ENCODE data around the gene TBC1D32.

DNA sequence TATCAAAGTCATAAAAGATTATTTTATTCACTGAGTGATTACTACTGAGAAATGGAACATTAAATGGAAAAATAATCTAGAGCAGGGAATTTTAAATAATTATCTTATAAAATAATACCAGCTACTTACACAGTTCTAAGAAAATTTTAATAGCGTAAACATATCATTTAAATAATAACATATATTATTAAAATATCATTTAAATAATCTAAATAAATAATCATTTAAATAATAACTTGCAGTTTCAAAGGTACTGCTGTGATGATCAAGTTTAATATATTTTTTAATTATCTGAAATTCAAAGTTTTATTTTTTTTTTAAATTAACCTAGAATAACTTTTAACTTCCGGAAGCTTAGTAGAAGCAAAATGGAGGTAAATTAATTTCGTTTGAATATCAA lies 301.2 kb downstream of the TBC1D32 start:
- TF ChIP-seq, protein P1, sequence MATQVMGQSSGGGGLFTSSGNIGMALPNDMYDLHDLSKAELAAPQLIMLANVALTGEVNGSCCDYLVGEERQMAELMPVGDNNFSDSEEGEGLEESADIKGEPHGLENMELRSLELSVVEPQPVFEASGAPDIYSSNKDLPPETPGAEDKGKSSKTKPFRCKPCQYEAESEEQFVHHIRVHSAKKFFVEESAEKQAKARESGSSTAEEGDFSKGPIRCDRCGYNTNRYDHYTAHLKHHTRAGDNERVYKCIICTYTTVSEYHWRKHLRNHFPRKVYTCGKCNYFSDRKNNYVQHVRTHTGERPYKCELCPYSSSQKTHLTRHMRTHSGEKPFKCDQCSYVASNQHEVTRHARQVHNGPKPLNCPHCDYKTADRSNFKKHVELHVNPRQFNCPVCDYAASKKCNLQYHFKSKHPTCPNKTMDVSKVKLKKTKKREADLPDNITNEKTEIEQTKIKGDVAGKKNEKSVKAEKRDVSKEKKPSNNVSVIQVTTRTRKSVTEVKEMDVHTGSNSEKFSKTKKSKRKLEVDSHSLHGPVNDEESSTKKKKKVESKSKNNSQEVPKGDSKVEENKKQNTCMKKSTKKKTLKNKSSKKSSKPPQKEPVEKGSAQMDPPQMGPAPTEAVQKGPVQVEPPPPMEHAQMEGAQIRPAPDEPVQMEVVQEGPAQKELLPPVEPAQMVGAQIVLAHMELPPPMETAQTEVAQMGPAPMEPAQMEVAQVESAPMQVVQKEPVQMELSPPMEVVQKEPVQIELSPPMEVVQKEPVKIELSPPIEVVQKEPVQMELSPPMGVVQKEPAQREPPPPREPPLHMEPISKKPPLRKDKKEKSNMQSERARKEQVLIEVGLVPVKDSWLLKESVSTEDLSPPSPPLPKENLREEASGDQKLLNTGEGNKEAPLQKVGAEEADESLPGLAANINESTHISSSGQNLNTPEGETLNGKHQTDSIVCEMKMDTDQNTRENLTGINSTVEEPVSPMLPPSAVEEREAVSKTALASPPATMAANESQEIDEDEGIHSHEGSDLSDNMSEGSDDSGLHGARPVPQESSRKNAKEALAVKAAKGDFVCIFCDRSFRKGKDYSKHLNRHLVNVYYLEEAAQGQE (IDR thresholded peaks at IDR 0.05; ENCODE audit: insufficient replicate concordance, low read depth): no peak
- TF ChIP-seq, protein P2, sequence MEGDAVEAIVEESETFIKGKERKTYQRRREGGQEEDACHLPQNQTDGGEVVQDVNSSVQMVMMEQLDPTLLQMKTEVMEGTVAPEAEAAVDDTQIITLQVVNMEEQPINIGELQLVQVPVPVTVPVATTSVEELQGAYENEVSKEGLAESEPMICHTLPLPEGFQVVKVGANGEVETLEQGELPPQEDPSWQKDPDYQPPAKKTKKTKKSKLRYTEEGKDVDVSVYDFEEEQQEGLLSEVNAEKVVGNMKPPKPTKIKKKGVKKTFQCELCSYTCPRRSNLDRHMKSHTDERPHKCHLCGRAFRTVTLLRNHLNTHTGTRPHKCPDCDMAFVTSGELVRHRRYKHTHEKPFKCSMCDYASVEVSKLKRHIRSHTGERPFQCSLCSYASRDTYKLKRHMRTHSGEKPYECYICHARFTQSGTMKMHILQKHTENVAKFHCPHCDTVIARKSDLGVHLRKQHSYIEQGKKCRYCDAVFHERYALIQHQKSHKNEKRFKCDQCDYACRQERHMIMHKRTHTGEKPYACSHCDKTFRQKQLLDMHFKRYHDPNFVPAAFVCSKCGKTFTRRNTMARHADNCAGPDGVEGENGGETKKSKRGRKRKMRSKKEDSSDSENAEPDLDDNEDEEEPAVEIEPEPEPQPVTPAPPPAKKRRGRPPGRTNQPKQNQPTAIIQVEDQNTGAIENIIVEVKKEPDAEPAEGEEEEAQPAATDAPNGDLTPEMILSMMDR (IDR thresholded peaks at IDR 0.05; ENCODE audit: insufficient read depth, low read length): no peak
- TF ChIP-seq POLR2AphosphoS5 (IDR thresholded peaks at IDR 0.05; ENCODE audit: low read depth): no peak
